GM21423 (cell line): ENCODE results near the gene PRPF40A.
"Not testable (repeated sequence)": the region's sequence is repeated elsewhere in the genome, so short reads cannot be mapped to it uniquely, and the experiment has no call there.

ENCODE experiments used
- ATAC-seq: cut with Tn5 transposase; IDR thresholded peaks from one replicate; pipeline ENCODE4 v1.9.1; 2021; ENCODE audit warnings: mild to moderate bottlenecking, moderate library complexity; ENCODE audit not compliant: unreplicated experiment

Gene PRPF40A

GRCh38 chr2:152717228-152718075, at the start of gene PRPF40A:
PRPF40A (minus strand) TSS chr2:152717461; CDS start chr2:152717439, 22 bp downstream.
- ATAC-seq = peak; percentile 69

GRCh38 chr2:152766928-152767327, 49.7 kb upstream of the PRPF40A start:
- no peak for ATAC-seq

- no peak for ATAC-seq
These were observed 46.4 kb upstream of the PRPF40A start for GRCh38 chr2:152763651-152764050.

- ATAC-seq = not testable (repeated sequence)
These were observed 45.9 kb upstream of the PRPF40A start for GRCh38 chr2:152763208-152763607.

GRCh38 chr2:152762202-152762601, 44.9 kb upstream of the PRPF40A start:
- ATAC-seq = no peak

- no peak for ATAC-seq
These were observed 44.0 kb upstream of the PRPF40A start for GRCh38 chr2:152761214-152761613.

- no peak for ATAC-seq
These were observed 42.2 kb upstream of the PRPF40A start for GRCh38 chr2:152759290-152760072.

- ATAC-seq = no peak
These were observed 37.8 kb upstream of the PRPF40A start for GRCh38 chr2:152755029-152755428.

GRCh38 chr2:152747751-152748150, 30.5 kb upstream of the PRPF40A start:
- not testable (repeated sequence) for ATAC-seq

GRCh38 chr2:152743002-152743401, 25.7 kb upstream of the PRPF40A start:
- ATAC-seq = peak; percentile 67

- ATAC-seq = peak; percentile 75
These were observed 23.6 kb upstream of the PRPF40A start for GRCh38 chr2:152740743-152741328.

- not testable (repeated sequence) for ATAC-seq
These were observed 22.4 kb upstream of the PRPF40A start for GRCh38 chr2:152739705-152740104.

GRCh38 chr2:152738438-152738837, 21.2 kb upstream of the PRPF40A start:
- ATAC-seq = no peak

GRCh38 chr2:152737509-152737908, 20.2 kb upstream of the PRPF40A start:
- ATAC-seq = not testable (repeated sequence)

- ATAC-seq = peak; percentile 93
These were observed 13.5 kb upstream of the PRPF40A start for GRCh38 chr2:152730591-152731333.

- ATAC-seq = no peak
These were observed 12.6 kb upstream of the PRPF40A start for GRCh38 chr2:152729844-152730243.

GRCh38 chr2:152723918-152724317, 6.7 kb upstream of the PRPF40A start:
- ATAC-seq = no peak

GRCh38 chr2:152722639-152723038, 5.4 kb upstream of the PRPF40A start:
- not testable (repeated sequence) for ATAC-seq

GRCh38 chr2:152720794-152721193, 3.5 kb upstream of the PRPF40A start:
- no peak for ATAC-seq

GRCh38 chr2:152718909-152719645, 1.8 kb upstream of the PRPF40A start:
- peak; percentile 24 for ATAC-seq
